ENCODE measurements around the gene SRPK3. TPM values are rescaled to one million over a fixed set of nuclear protein-coding genes. Genes with fewer than 3 reads are reported as not detected.

The SRPK3 gene
- total RNA-seq, 2 donors from 2014 or later, result not detected

DNA sequence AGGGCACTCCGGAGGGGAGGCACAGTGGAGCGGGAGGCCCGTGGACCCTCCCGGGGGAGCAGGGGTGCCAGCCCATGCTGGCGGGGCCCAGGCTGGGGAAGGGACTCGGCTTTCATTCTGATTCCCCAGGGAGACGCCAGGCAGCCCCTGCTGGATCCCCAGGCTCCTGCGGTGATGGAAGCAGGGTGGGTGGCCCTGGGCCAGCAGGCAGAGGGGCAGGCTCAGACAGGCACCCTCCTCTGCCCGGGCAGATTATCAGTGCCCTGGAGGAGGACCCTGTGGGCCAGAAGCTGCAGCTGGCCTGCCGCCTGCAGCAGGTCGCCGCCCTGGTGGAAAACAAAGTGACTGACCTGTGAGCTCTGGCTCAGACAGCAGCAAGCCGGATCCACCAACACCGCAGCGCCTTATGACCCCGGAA, 2.1 kb upstream of the SRPK3 start:
- Mint-ChIP-seq H3K4me1 (ENCODE audit: low read depth in 2 of 2) (peaks cover 0 to 10% of the 10 kb centered on the region in 2 donors), H3K4me3 (no peak overlapping the region), H3K27ac (no peak overlapping the region), H3K36me3 (no peaks in the 10 kb centered on the region), H3K27me3 (peaks cover 0 to 8% of the 10 kb centered on the region in 2 donors), H3K9me3 (no peaks in the 10 kb centered on the region)
- no peak for DNase-seq (ENCODE audit: low spot score)
- ATAC-seq, result no peak

DNA sequence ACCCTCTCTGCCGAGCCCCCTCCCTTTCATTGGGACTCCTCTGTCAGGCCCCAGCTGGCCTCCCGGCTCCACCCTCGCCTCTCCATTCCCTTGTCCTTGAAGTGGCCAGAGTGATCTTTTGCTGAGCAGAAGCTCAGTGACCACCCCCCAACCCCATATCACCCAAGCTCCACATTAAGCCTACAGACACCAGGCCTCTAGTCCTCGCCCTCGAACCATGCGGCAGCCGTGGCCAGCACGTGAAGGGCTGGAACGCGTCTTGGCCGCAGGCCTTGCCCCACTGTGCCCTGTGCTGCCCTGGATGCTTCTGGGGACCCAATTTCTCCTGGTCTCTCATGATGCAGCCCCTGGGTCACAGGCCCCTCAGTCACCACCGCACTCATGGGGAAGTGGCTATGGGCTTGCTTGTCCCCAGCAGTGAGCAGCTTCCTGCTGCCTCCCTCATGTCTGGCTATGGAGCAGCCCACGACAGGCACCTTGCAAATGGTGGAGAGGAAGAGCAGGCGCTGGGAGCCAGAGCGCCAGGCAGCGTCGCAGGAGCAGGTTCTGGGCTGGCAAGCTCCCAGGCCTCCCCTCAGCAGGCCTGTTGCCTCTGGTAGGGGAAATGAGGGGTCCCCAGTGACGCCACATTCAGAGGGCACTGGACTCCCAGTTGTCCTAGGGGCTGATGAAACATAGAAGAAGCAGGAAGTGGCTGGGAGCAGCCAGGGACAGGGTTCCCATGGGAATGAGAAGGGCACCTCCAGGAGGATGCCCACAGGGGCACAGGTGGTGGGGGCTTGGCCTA, 757 bp upstream of the SRPK3 start:
- peaks cover 0 to 10% of the 10 kb centered on the region in 2 donors for H3K4me1 Mint-ChIP-seq (ENCODE audit: low read depth in 2 of 2)
- no peaks in the 10 kb centered on the region for H3K9me3 Mint-ChIP-seq
- H3K4me3 Mint-ChIP-seq, result no peak overlapping the region
- no peak for DNase-seq (ENCODE audit: low spot score)
- no peaks in the 10 kb centered on the region for H3K36me3 Mint-ChIP-seq
- peaks cover 0 to 8% of the 10 kb centered on the region in 2 donors for H3K27me3 Mint-ChIP-seq
- no peak overlapping the region for H3K27ac Mint-ChIP-seq
- no peak for ATAC-seq

DNA sequence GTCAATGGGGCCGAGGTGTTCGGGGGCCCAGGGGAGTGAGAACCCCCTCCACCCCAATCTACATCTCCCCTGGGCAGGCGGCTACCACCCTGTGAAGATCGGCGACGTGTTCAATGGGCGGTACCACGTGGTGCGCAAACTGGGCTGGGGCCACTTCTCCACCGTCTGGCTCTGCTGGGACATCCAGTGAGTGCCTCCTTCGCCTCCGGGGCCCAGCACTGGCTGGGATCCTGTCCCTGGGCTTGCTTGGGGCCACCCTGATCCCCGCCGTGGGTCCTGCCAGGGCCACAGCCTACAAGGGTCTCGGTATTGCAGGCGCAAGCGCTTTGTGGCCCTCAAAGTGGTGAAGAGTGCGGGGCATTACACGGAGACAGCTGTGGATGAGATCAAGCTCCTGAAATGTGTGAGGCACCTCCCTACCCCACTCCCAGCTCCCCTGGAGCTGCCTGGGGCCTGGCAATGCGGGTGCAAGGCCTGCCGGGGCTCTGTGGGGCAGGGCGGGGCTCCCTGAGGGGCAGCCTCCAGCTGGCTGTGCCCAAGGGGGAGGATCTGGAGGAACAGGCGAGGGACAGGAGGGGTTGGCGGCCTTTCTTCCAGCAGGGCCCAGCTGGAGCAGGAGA, 697 bp downstream of the SRPK3 start:
- Mint-ChIP-seq H3K27ac (no peak overlapping the region), H3K4me3 (no peak overlapping the region), H3K36me3 (no peaks in the 10 kb centered on the region), H3K27me3 (peaks cover 0 to 8% of the 10 kb centered on the region in 2 donors), H3K9me3 (no peaks in the 10 kb centered on the region), H3K4me1 (ENCODE audit: low read depth in 2 of 2) (peaks cover 0 to 10% of the 10 kb centered on the region in 2 donors)
- ATAC-seq, result no peak
- no peak for DNase-seq (ENCODE audit: low spot score)

DNA sequence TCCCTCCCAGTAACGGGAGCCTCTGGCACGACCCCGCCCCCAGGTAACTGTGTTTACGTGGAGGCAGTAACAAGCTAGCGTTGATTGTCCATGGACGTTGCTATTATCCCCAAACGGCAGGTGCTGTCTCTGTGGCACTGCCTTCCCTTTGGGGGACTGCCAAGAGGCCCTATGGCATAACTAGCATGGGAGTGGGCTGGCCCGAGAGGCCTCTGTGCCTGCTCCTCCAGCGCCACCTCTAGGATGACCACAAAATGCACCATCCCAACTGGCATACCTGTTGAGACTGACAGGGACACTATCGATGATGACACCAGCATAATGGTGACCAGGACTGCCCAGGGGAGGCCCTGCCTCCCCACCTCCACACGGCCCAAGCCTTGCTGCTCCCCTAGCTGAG, 1.5 kb downstream of the SRPK3 start:
- Mint-ChIP-seq H3K4me1 (ENCODE audit: low read depth in 2 of 2) (peaks cover 0 to 10% of the 10 kb centered on the region in 2 donors), H3K27ac (no peak overlapping the region), H3K4me3 (no peak overlapping the region), H3K36me3 (no peaks in the 10 kb centered on the region), H3K27me3 (peaks cover 0 to 8% of the 10 kb centered on the region in 2 donors), H3K9me3 (no peaks in the 10 kb centered on the region)
- DNase-seq (ENCODE audit: low spot score), result no peak
- no peak for ATAC-seq

DNA sequence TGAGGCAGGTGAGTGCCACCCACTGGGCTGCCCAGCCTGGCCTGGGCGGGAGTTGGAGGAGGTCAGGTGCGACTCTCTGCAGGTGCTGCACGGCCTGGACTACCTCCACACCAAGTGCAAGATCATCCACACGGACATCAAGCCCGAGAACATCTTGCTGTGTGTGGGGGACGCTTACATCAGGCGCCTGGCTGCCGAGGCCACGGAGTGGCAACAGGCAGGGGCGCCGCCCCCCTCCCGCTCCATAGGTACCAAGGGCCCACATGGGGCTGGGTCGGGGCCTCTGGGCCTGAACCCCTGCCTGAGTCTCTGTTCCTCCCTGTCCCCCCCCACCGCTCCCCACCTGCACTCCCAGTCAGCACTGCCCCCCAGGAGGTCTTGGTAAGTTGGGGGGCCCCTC, 2.0 kb downstream of the SRPK3 start:
- Mint-ChIP-seq H3K27ac (no peak overlapping the region), H3K9me3 (no peaks in the 10 kb centered on the region), H3K27me3 (peaks cover 0 to 8% of the 10 kb centered on the region in 2 donors), H3K4me1 (ENCODE audit: low read depth in 2 of 2) (peaks cover 0 to 10% of the 10 kb centered on the region in 2 donors), H3K36me3 (no peaks in the 10 kb centered on the region), H3K4me3 (no peak overlapping the region)
- DNase-seq (ENCODE audit: low spot score), result no peak
- no peak for ATAC-seq

DNA sequence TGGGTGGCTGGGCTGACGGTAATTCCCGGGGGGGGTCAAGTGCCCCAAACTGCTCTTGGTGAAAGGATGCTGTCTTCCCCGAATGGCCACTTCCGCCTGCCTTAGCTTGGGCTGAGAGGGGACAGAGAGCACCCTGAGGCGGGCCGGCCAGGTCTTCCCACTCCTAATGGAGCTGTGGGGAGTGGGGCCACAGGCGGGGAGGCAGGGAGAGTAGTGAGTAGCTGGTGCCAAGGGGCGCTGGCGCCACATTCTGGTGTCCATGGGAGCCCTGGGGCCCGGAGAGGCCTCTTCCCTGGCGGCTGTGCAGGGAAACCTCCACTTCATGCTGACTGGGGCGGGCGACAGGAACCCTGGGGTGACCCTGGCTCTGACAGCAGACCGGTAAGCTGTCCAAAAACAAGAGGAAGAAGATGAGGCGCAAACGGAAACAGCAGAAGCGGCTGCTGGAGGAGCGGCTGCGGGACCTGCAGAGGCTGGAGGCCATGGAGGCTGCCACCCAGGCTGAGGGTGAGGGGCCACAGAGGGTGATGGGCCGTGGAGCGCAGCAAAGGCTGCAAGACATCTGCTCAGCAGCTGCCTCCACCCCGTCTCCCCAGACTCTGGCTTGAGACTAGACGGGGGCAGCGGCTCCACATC, 2.7 kb downstream of the SRPK3 start:
- H3K4me1 Mint-ChIP-seq (ENCODE audit: low read depth in 2 of 2), result peaks cover 0 to 10% of the 10 kb centered on the region in 2 donors
- DNase-seq (ENCODE audit: low spot score) (no peak), ATAC-seq (no peak)
- no peaks in the 10 kb centered on the region for H3K9me3 Mint-ChIP-seq
- no peak overlapping the region for H3K4me3 Mint-ChIP-seq
- peaks cover 0 to 8% of the 10 kb centered on the region in 2 donors for H3K27me3 Mint-ChIP-seq
- no peaks in the 10 kb centered on the region for H3K36me3 Mint-ChIP-seq
- H3K27ac Mint-ChIP-seq, result no peak overlapping the region

DNA sequence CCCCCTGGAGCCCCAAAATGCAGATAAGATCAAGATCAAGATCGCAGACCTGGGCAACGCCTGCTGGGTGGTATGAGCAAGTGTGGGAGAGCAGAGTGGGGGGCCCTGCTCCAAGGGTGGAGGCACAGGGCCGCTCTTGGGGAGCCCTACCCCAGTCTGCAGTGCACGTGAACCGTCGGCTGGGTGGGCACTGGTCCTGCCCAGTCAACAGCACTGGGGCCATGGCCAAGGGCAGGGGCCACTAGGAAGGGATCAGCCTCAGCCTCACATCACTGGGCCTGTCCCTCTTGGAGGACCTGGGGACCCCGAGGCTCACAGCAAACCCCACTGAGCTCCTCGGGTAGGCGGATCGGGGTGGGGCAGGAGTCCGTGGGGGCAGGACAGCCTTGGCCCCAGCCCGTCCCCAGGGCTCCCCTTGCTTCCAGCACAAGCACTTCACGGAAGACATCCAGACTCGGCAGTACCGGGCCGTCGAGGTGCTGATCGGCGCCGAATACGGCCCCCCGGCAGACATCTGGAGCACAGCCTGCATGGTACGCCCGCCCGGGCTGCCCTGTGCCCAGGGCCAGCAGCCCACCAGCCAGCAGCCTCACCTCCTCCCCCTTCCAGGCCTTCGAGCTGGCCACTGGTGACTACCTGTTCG, 3.6 kb downstream of the SRPK3 start:
- Mint-ChIP-seq H3K27me3 (peaks cover 0 to 8% of the 10 kb centered on the region in 2 donors), H3K36me3 (no peaks in the 10 kb centered on the region), H3K4me3 (no peak overlapping the region), H3K27ac (no peak overlapping the region), H3K9me3 (no peaks in the 10 kb centered on the region), H3K4me1 (ENCODE audit: low read depth in 2 of 2) (peaks cover 0 to 12% of the 10 kb centered on the region in 2 donors)
- ATAC-seq (no peak), DNase-seq (ENCODE audit: low spot score) (no peak)

DNA sequence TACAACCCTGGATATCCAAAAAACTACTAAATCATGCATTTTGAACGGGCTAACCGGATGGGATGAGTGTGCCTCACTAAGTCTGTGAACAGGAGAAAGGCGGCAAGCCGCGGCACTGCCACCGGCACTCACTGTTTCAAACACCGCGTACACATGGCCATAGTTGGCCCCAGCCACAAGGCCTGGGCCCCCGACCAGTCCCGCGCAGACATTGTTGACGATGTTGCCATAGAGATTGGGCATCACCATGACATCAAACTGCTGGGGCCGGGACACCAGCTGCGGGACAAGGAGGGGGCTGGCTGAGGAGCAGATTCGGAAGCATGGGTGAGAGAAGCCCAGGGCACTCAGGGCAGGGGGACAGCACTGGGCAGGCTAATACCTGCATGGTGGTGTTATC, 5.8 kb downstream of the SRPK3 start:
- Mint-ChIP-seq H3K4me1 (ENCODE audit: low read depth in 2 of 2) (peaks cover 0 to 8% of the 10 kb centered on the region in 2 donors), H3K4me3 (no peak overlapping the region), H3K36me3 (no peaks in the 10 kb centered on the region), H3K9me3 (no peaks in the 10 kb centered on the region), H3K27ac (no peak overlapping the region), H3K27me3 (no peaks in the 10 kb centered on the region)
- no peak for ATAC-seq
- no peak for DNase-seq (ENCODE audit: low spot score)

DNA sequence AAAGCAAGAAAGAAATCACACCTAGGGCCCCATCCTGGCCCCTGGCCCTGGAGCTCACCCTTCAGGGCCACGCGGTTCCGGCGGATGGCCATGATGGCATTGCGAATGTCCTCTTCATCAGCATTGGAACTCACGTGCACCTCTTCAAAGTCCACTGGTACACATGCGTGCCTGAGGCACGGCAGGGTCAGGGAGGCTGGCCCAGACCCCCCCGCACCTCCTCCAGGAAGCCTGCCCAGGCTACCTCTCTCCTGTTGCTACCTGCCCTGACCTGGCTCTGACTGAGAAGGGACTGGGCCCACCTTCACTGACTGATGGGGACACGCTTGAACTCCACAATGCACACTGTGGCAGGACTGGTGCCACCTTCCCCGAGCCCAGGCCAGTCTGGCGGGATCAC, 8.8 kb downstream of the SRPK3 start:
- Mint-ChIP-seq H3K4me1 (ENCODE audit: low read depth in 2 of 2) (peaks cover 8 to 19% of the 10 kb centered on the region in 2 donors), H3K27ac (no peak overlapping the region), H3K36me3 (no peaks in the 10 kb centered on the region), H3K4me3 (no peak overlapping the region), H3K27me3 (no peaks in the 10 kb centered on the region), H3K9me3 (no peaks in the 10 kb centered on the region)
- no peak for DNase-seq (ENCODE audit: low spot score)
- ATAC-seq, result no peak

DNA sequence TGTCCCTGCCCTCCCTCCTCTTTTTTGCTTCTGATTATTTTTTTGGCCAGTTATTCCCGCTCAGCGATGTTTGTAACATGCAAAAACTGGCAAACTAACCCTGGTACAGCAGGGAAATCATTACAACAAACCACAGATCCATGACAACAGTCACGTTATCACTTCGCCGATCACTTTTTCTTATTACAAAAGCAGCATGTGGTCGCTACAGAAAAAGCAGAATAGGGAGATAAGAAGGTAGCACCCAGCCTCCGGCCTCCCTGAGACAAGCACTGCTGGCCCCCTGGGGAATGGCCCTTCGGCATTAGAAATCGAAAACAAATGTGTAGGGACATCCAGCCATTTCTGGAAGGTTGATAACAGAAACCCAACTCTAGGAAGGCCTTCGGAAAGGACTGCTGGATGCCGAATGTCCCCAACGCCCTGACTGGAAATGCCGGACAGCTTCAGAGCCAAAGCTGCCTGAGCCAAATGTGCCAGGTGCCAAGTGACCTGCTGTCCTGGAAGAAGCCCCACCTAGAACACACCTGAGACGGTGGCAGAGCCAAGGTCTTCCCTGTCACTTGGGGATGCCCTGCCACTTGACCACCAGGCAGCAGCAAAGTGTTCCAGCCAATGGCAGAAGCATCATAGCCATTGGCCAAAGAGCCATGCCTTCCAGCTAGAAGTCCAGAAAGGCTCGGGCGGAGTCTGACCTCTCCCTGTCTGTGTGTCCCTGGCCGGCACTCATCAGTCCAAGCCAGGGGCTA, 10.4 kb downstream of the SRPK3 start:
- ATAC-seq, result no peak

DNA sequence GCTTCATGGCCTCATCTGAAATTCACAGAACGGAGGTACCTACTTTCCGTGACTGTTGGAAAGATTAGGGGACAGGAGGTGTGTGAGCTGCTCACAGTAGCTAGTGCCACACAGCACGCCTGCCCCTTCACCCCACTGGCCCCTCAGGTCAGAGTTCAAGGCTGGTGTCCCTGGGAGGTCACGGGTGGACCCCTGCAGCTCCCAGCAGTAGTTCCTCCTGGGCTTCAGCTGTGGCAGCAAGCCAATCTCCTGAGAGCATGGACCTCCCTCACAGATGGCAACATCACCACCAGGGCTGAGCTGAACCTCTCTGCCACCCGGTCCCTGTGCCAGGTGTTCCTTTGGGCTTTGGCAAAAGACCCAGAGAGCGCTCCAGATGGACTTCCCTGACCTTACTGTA, 11.5 kb downstream of the SRPK3 start:
- Mint-ChIP-seq H3K4me3 (peak overlapping the region; percentile 92), H3K36me3 (no peaks in the 10 kb centered on the region)
- ATAC-seq, result no peak

More for the DNA sequence above, 10.4 kb downstream of the SRPK3 start:
- Mint-ChIP-seq H3K27me3 (no peaks in the 10 kb centered on the region), H3K27ac (no peak overlapping the region), H3K4me1 (ENCODE audit: low read depth in 2 of 2) (peaks cover 11 to 24% of the 10 kb centered on the region in 2 donors), H3K4me3 (peak overlapping the region; percentile 7), H3K36me3 (no peaks in the 10 kb centered on the region), H3K9me3 (no peaks in the 10 kb centered on the region)
- no peak for DNase-seq (ENCODE audit: low spot score)

DNA sequence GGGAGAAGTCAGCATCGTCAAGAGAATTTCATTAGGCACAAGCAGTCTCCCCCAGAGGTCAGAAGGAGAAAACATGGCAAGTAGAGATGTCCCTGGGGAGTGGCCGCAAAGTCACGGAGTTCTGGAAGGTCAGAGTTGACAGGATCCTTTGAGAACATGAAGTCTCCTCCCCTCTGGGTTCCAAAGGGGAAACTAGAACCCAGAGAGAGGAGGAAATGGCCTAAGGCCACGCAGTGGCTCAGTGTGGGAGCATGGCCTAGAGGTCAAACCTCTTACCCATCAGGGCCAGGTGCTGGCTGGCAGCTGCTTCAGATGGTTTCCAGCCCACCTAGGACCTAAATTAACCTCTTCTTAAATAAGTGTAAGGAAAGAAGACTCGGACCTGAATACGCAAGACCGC, 12.4 kb downstream of the SRPK3 start:
- Mint-ChIP-seq H3K27ac (peak overlapping the region; percentile 88 to 89), H3K27me3 (no peaks in the 10 kb centered on the region), H3K4me3 (peak overlapping the region; percentile 92), H3K36me3 (no peaks in the 10 kb centered on the region), H3K4me1 (ENCODE audit: low read depth in 2 of 2) (peaks cover 14 to 24% of the 10 kb centered on the region in 2 donors), H3K9me3 (no peaks in the 10 kb centered on the region)
- ATAC-seq, result no peak
- no peak for DNase-seq (ENCODE audit: low spot score)

More for the DNA sequence above, 11.5 kb downstream of the SRPK3 start:
- Mint-ChIP-seq H3K4me1 (ENCODE audit: low read depth in 2 of 2) (peaks cover 14 to 24% of the 10 kb centered on the region in 2 donors), H3K9me3 (no peaks in the 10 kb centered on the region), H3K27ac (peak overlapping the region in 1 of 2 donors; percentile 88), H3K27me3 (no peaks in the 10 kb centered on the region)
- no peak for DNase-seq (ENCODE audit: low spot score)

Data from natural killer cell treated with Interleukin-12 subunit alpha and Interleukin-12 subunit beta and Interleukin-15 and Interleukin-18, amount 100 ng/mL, for 72 hours (primary cell).